Colon (tissue), 2 donors: ENCODE measurements around the gene BCL2L2.
"Not testable (repeated sequence)": the region's sequence is repeated elsewhere in the genome, so short reads cannot be mapped to it uniquely, and the experiment has no call there.

Experiments used
- FAIRE-seq: peaks from 2 replicates; lab custom pipeline; 2012; peaks lifted over from hg19 to GRCh38; lab: Jason Lieb, UNC
- donor health status: control.
- donor health status: control.

Gene BCL2L2

GRCh38 chr14:23324455-23324846 is 17.8 kb downstream of the BCL2L2 start:
- FAIRE-seq = no peak

- no peak for FAIRE-seq
Observed at GRCh38 chr14:23324993-23325392, 18.4 kb downstream of the BCL2L2 start.

GRCh38 chr14:23325746-23326145 is 19.1 kb downstream of the BCL2L2 start:
- FAIRE-seq = not testable (repeated sequence)

GRCh38 chr14:23326491-23327332 is 20.1 kb downstream of the BCL2L2 start:
- FAIRE-seq = no peak

- FAIRE-seq = no peak
Observed at GRCh38 chr14:23327947-23328744, 21.5 kb downstream of the BCL2L2 start.

GRCh38 chr14:23335623-23336022 is 29.0 kb downstream of the BCL2L2 start:
- FAIRE-seq = no peak

GRCh38 chr14:23339506-23340268 is 33.1 kb downstream of the BCL2L2 start:
- FAIRE-seq = no peak

GRCh38 chr14:23344481-23344880 is 37.8 kb downstream of the BCL2L2 start:
- no peak for FAIRE-seq

GRCh38 chr14:23345987-23346692 is 39.5 kb downstream of the BCL2L2 start:
- no peak for FAIRE-seq

GRCh38 chr14:23346693-23347405 is 40.2 kb downstream of the BCL2L2 start:
- no peak for FAIRE-seq

- FAIRE-seq = no peak
Observed at GRCh38 chr14:23347406-23348296, 41.0 kb downstream of the BCL2L2 start.

GRCh38 chr14:23348297-23348655 is 41.6 kb downstream of the BCL2L2 start:
- no peak for FAIRE-seq

GRCh38 chr14:23349156-23349845 is 42.7 kb downstream of the BCL2L2 start:
- FAIRE-seq = no peak

GRCh38 chr14:23351681-23352505 is 45.3 kb downstream of the BCL2L2 start:
- FAIRE-seq = no peak

GRCh38 chr14:23352506-23353432 is 46.1 kb downstream of the BCL2L2 start, which contains the start of gene SLC22A17:
SLC22A17 (minus strand) TSS chr14:23352887.
- no peak for FAIRE-seq

GRCh38 chr14:23353433-23353780 is 46.8 kb downstream of the BCL2L2 start:
- no peak for FAIRE-seq

GRCh38 chr14:23354990-23355389 is 48.4 kb downstream of the BCL2L2 start:
- FAIRE-seq = no peak
